HG03175 (cell line): Measurements from ENCODE around the gene PLSCR1.
"Not testable (repeated sequence)": the region's sequence is repeated elsewhere in the genome, so short reads cannot be mapped to it uniquely, and the experiment has no call there.

ENCODE experiments used
- ATAC-seq: cut with Tn5 transposase; IDR thresholded peaks from one replicate; pipeline ENCODE4 v1.9.1; 2021; ENCODE audit warnings: mild to moderate bottlenecking, moderate library complexity; ENCODE audit not compliant: unreplicated experiment

The PLSCR1 gene

GRCh38 chr3:146485297-146485696 is 59.1 kb downstream of the PLSCR1 start:
- no peak for ATAC-seq

GRCh38 chr3:146476094-146476740 is 68.2 kb downstream of the PLSCR1 start:
- ATAC-seq: no peak

GRCh38 chr3:146474976-146475375 is 69.4 kb downstream of the PLSCR1 start:
- not testable (repeated sequence) for ATAC-seq

- no peak for ATAC-seq
These were observed 70.7 kb downstream of the PLSCR1 start for GRCh38 chr3:146473726-146474125.

- ATAC-seq: no peak
These were observed 71.8 kb downstream of the PLSCR1 start for GRCh38 chr3:146472611-146473010.

GRCh38 chr3:146471012-146471411 is 73.4 kb downstream of the PLSCR1 start:
- ATAC-seq: no peak

GRCh38 chr3:146470425-146470990 is 73.9 kb downstream of the PLSCR1 start:
- ATAC-seq: no peak

GRCh38 chr3:146469150-146470017 is 75.0 kb downstream of the PLSCR1 start, which contains the start of gene PLSCR2:
Gene PLSCR2 (minus strand): TSS chr3:146469561. CDS start chr3:146459904, 9,657 bp downstream.
- ATAC-seq: peak; percentile 96

- ATAC-seq: no peak
These were observed 75.7 kb downstream of the PLSCR1 start for GRCh38 chr3:146468671-146469149.

- ATAC-seq: no peak
These were observed 76.2 kb downstream of the PLSCR1 start for GRCh38 chr3:146468234-146468633.

GRCh38 chr3:146466604-146467003 is 77.8 kb downstream of the PLSCR1 start:
- no peak for ATAC-seq

GRCh38 chr3:146465693-146466465 is 78.5 kb downstream of the PLSCR1 start:
- ATAC-seq: no peak
